SK-N-SH (cell line): Measurements from ENCODE around the gene IL10RB. TPM values are rescaled to one million over a fixed set of nuclear protein-coding genes. Genes with fewer than 3 reads are reported as not detected.
A peak's percentile ranks its signal among the peaks of the same experiment; 100 is the strongest.

Source experiments
- CTCF ChIA-PET: fragments of 300-600, 350-600 bp; formaldehyde crosslinking; extraction: SDS; loops from one replicate; lab custom pipeline; 2021; lab: Yijun Ruan, JAX
- POLR2A ChIA-PET: fragments of 350-600 bp; sonication (Branson Sonifier 250); formaldehyde crosslinking; extraction: SDS; loops from one replicate; lab custom pipeline; 2020; ENCODE audit warnings: antibody characterized with exemption, inconsistent platforms; lab: Yijun Ruan, JAX
- DNase-seq: peaks from one replicate; pipeline ENCODE4 v3.0.0; 2012
- H2AFZ ChIP-seq: fragments of 200-600 bp; sonication (generic); 2 replicates; pipeline ENCODE4 v1.8.1; 2016; ENCODE audit warnings: antibody characterized with exemption, mild to moderate bottlenecking, low read depth
- H3F3A ChIP-seq: fragments of 200-600 bp; sonication (generic); replicated peaks from 2 replicates; pipeline ENCODE3; 2016; ENCODE audit warnings: antibody characterized with exemption, mild to moderate bottlenecking; ENCODE audit not compliant: insufficient read depth
- H3K27ac ChIP-seq, 2 experiments: fragments of 200-500 bp in 1 of 2; fragments of 200-600 bp in 1 of 2; sonication (Bioruptor generic) in 1 of 2; sonication (generic), shearing (Covaris generic) in 1 of 2; 2 replicates each; pipeline versions ENCODE4 v1.5.1 to v1.6.1; 2014 to 2016; ENCODE audit warnings: low read depth in 2 of 2, inconsistent platforms in 1 of 2, low read length in 1 of 2, mild to moderate bottlenecking in 1 of 2, mixed read lengths in 1 of 2
- H3K27me3 ChIP-seq: fragments of 200-600 bp; sonication (generic), shearing (Covaris generic); 2 replicates; pipeline ENCODE4 v1.6.1; 2016; ENCODE audit warnings: mixed run types; ENCODE audit not compliant: insufficient read depth
- H3K36me3 ChIP-seq, 2 experiments: fragments of 200-500 bp in 1 of 2; fragments of 200-600 bp in 1 of 2; sonication (Bioruptor generic) in 1 of 2; sonication (generic) in 1 of 2; replicated peaks in 1 of 2; 2 replicates each; pipeline versions ENCODE3 to v1.5.1; 2014 to 2016; ENCODE audit warnings: low read length in 1 of 2, mild to moderate bottlenecking in 1 of 2; ENCODE audit not compliant: insufficient read depth in 2 of 2, control insufficient read depth in 1 of 2
- H3K4me1 ChIP-seq, 2 experiments: fragments of 200-500 bp in 1 of 2; fragments of 200-600 bp in 1 of 2; sonication (Bioruptor generic) in 1 of 2; sonication (generic), shearing (Covaris generic) in 1 of 2; 2 replicates each; pipeline versions ENCODE4 v1.5.1 to v1.6.1; 2014 to 2016; ENCODE audit warnings: low read depth in 1 of 2, low read length in 1 of 2, mixed run types in 1 of 2; ENCODE audit not compliant: insufficient read depth in 2 of 2, control insufficient read depth in 1 of 2
- H3K4me2 ChIP-seq: fragments of 200-600 bp; sonication (generic), shearing (Covaris generic); 2 replicates; pipeline ENCODE4 v1.6.1; 2017; ENCODE audit warnings: mixed run types
- H3K4me3 ChIP-seq, 2 experiments: fragments of 200-500 bp in 1 of 2; fragments of 200-600 bp in 1 of 2; sonication (Bioruptor generic) in 1 of 2; sonication (generic), shearing (Covaris generic) in 1 of 2; 2 replicates each; pipeline versions ENCODE4 v1.5.1 to v1.8.1; 2014 to 2016; ENCODE audit warnings: low read depth in 2 of 2, inconsistent platforms in 1 of 2, low read length in 1 of 2, mild to moderate bottlenecking in 1 of 2, mixed read lengths in 1 of 2, moderate library complexity in 1 of 2
- H3K79me2 ChIP-seq: fragments of 200-600 bp; sonication (generic); 2 replicates; pipeline ENCODE4 v1.8.1; 2017; ENCODE audit warnings: mild to moderate bottlenecking; ENCODE audit not compliant: insufficient read depth
- H3K9ac ChIP-seq: fragments of 200-600 bp; sonication (generic); 2 replicates; pipeline ENCODE4 v1.6.1; 2017; ENCODE audit warnings: mixed run types
- H3K9me2 ChIP-seq: fragments of 200-600 bp; sonication (generic); 2 replicates; pipeline ENCODE4 v1.6.1; 2017; ENCODE audit warnings: mixed run types
- H3K9me3 ChIP-seq: fragments of 200-600 bp; sonication (generic); 2 replicates; pipeline ENCODE4 v1.6.1; 2017; ENCODE audit warnings: mixed run types, mild to moderate bottlenecking, moderate library complexity
- H4K20me1 ChIP-seq: fragments of 200-600 bp; sonication (generic); 2 replicates; pipeline ENCODE4 v1.6.1; 2017; ENCODE audit warnings: mild to moderate bottlenecking, mixed run types; ENCODE audit not compliant: insufficient read depth
- CHD2 ChIP-seq: fragments of 150-350 bp; IDR thresholded peaks from 2 replicates; pipeline ENCODE4 v1.6.1; 2018; ENCODE audit warnings: low read length; ENCODE audit not compliant: partially characterized antibody
- ELF1 ChIP-seq: IDR thresholded peaks from 2 replicates; pipeline ENCODE4 v1.4.0; 2012
- FOXJ3 ChIP-seq: sonication (generic); formaldehyde crosslinking; IDR thresholded peaks from 2 replicates; pipeline ENCODE4 v1.5.1; 2020; ENCODE audit warnings: mild to moderate bottlenecking, missing genetic modification reagents
- JUND ChIP-seq: IDR thresholded peaks from 2 replicates; pipeline ENCODE4 v1.4.0; 2012
- MXI1 ChIP-seq: IDR thresholded peaks from 2 replicates; pipeline ENCODE4 v1.6.1; 2012; ENCODE audit warnings: mild to moderate bottlenecking, low read depth, low read length, improper control_type of control experiment
- NFIC ChIP-seq: IDR thresholded peaks from 2 replicates; pipeline ENCODE4 v1.4.0; 2012; ENCODE audit warnings: borderline replicate concordance
- RAD21 ChIP-seq: IDR thresholded peaks from 2 replicates; pipeline ENCODE4 v1.6.1; 2012; ENCODE audit warnings: mild to moderate bottlenecking, low read length
- TCF12 ChIP-seq: IDR thresholded peaks from 2 replicates; pipeline ENCODE4 v1.4.0; 2012
- TEAD4 ChIP-seq: IDR thresholded peaks from 2 replicates; pipeline ENCODE4 v1.4.0; 2012; ENCODE audit warnings: mild to moderate bottlenecking, borderline replicate concordance; ENCODE audit not compliant: insufficient read depth
- YY1 ChIP-seq: IDR thresholded peaks from 2 replicates; pipeline ENCODE4 v1.4.0; 2012; ENCODE audit warnings: low read depth, mild to moderate bottlenecking
- WGBS: methylation state at CpG from one replicate; pipeline ENCODE4 v1.1.6; 2017; ENCODE audit warnings: low lambda C conversion rate; 5-methylcytosine and 5-hydroxymethylcytosine counted together
- polyA plus RNA-seq, 3 experiments: library from polyadenylated mRNA; depleted of rRNA; stranded (reverse); fragments of >200 nt; gene quantifications; 2 replicates each; pipeline ENCODE4 v1.2.3, GENCODE V29; 2012
- TF ChIP-seq, protein P1 (sequence below): IDR thresholded peaks from 2 replicates; pipeline ENCODE4 v1.6.1; 2012; ENCODE audit warnings: mild to moderate bottlenecking, low read depth, low read length, moderate library complexity
- TF ChIP-seq, protein P2 (sequence below): IDR thresholded peaks from 2 replicates; pipeline ENCODE4 v1.4.0; 2012; ENCODE audit warnings: low read depth
- TF ChIP-seq, protein P3 (sequence below): IDR thresholded peaks from 2 replicates; pipeline ENCODE4 v1.4.0; 2012; ENCODE audit warnings: low read depth, borderline replicate concordance
- TF ChIP-seq, protein P4 (sequence below): fragments of 150-350 bp; IDR thresholded peaks from 2 replicates; pipeline ENCODE4 v1.6.1; 2017; ENCODE audit warnings: antibody characterized with exemption, low read length, low read depth, borderline replicate concordance
- TF ChIP-seq, protein P5 (sequence below): IDR thresholded peaks from 2 replicates; pipeline ENCODE4; 2012

IL10RB gene
- polyA plus RNA-seq, 1 of the 3 experiments (the other 2 are of a cell fraction): 20.1 TPM

DNA sequence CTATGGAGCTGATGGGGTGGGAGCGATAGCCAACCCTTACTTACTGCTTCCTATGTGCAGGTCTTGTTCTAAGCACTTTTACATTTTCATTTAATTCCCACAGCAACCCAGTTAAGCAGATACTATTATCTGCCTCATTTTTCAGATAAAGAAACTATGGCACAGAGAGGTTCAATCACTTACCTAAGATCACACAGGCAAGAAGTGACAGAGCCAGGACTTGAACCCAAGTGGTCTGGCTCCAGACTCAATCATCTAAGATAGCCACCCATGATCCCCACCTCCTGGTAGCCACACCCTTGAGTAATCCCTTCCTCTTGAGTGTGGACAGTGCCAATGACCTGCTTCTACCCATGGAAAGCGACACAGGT lies 35.5 kb downstream of the IL10RB start:
- CTCF ChIA-PET: interaction anchor here (1.0 to 1.2 kb wide), 2 partner anchors 59 to 105 kb away, joined by 3 to 5 read pairs; no protein-coding TSS in a partner anchor
- Histone ChIP-seq H3K27ac (peak overlapping the region in 1 of 2 experiments; percentile 62; a peak in 1 of 4 replicates), H3F3A (no peaks in the 10 kb centered on the region), H3K9ac (no peak overlapping the region), H3K4me3 (no peak overlapping the region)
- POLR2A ChIA-PET: no interaction called here
- no peak for DNase-seq
- TF ChIP-seq, protein P1, sequence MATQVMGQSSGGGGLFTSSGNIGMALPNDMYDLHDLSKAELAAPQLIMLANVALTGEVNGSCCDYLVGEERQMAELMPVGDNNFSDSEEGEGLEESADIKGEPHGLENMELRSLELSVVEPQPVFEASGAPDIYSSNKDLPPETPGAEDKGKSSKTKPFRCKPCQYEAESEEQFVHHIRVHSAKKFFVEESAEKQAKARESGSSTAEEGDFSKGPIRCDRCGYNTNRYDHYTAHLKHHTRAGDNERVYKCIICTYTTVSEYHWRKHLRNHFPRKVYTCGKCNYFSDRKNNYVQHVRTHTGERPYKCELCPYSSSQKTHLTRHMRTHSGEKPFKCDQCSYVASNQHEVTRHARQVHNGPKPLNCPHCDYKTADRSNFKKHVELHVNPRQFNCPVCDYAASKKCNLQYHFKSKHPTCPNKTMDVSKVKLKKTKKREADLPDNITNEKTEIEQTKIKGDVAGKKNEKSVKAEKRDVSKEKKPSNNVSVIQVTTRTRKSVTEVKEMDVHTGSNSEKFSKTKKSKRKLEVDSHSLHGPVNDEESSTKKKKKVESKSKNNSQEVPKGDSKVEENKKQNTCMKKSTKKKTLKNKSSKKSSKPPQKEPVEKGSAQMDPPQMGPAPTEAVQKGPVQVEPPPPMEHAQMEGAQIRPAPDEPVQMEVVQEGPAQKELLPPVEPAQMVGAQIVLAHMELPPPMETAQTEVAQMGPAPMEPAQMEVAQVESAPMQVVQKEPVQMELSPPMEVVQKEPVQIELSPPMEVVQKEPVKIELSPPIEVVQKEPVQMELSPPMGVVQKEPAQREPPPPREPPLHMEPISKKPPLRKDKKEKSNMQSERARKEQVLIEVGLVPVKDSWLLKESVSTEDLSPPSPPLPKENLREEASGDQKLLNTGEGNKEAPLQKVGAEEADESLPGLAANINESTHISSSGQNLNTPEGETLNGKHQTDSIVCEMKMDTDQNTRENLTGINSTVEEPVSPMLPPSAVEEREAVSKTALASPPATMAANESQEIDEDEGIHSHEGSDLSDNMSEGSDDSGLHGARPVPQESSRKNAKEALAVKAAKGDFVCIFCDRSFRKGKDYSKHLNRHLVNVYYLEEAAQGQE: no peak
- no peak for TF ChIP-seq NFIC
- TF ChIP-seq RAD21: no peak
- TF ChIP-seq, protein P2, sequence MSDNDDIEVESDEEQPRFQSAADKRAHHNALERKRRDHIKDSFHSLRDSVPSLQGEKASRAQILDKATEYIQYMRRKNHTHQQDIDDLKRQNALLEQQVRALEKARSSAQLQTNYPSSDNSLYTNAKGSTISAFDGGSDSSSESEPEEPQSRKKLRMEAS: no peak
- TF ChIP-seq, protein P3, sequence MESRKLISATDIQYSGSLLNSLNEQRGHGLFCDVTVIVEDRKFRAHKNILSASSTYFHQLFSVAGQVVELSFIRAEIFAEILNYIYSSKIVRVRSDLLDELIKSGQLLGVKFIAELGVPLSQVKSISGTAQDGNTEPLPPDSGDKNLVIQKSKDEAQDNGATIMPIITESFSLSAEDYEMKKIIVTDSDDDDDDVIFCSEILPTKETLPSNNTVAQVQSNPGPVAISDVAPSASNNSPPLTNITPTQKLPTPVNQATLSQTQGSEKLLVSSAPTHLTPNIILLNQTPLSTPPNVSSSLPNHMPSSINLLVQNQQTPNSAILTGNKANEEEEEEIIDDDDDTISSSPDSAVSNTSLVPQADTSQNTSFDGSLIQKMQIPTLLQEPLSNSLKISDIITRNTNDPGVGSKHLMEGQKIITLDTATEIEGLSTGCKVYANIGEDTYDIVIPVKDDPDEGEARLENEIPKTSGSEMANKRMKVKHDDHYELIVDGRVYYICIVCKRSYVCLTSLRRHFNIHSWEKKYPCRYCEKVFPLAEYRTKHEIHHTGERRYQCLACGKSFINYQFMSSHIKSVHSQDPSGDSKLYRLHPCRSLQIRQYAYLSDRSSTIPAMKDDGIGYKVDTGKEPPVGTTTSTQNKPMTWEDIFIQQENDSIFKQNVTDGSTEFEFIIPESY: no peak
- TF ChIP-seq MXI1: no peak
- no peak for TF ChIP-seq TEAD4
- no peak for TF ChIP-seq YY1
- TF ChIP-seq, all 33 proteins: peak for 0
- Histone ChIP-seq H4K20me1 (no peaks in the 10 kb centered on the region), H3K27me3 (no peaks in the 10 kb centered on the region), H3K36me3 (peaks cover 0 to under 1% of the 10 kb centered on the region in 2 experiments), H3K9me2 (no peaks in the 10 kb centered on the region), H2AFZ (no peak overlapping the region), H3K4me2 (no peak overlapping the region), H3K9me3 (no peaks in the 10 kb centered on the region), H3K79me2 (no peaks in the 10 kb centered on the region), H3K4me1 (peaks cover 0 to 23% of the 10 kb centered on the region in 2 experiments; a peak in 2 of 4 replicates)
- 80% methylated on average over 1 of the region's 2 CpGs for WGBS

DNA sequence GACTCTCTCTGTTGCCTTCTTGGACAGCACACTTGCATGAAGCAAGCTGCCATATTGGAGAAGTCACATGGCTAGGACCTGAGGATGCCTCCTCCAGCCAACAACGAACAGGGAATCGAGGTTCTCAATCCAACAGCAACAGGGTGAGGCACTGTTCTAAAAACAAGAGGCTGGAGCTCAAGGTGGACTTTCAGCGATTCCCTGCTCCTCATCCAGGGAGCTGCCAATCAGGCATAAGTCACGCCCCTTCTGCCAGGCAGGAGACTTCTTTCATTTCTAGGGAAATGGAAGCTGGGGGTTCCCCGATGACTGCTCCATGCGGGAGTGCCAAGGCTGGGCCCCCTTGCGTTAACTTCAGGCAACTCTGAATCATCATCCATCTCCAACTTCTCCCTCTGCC lies 35.9 kb downstream of the IL10RB start:
- H3F3A ChIP-seq: no peaks in the 10 kb centered on the region
- H3K27ac ChIP-seq: peak overlapping the region in 1 of 2 experiments; percentile 62; a peak in 1 of 4 replicates
- H3K79me2 ChIP-seq: no peaks in the 10 kb centered on the region
- no peaks in the 10 kb centered on the region for H3K9me3 ChIP-seq
- ChIA-PET CTCF (interaction anchor here (0.6 to 1.2 kb wide), 2 partner anchors 24 to 105 kb away, joined by 3 to 5 read pairs; no protein-coding TSS in a partner anchor), POLR2A (no interaction called here)
- H3K4me1 ChIP-seq: peaks cover 0 to 23% of the 10 kb centered on the region in 2 experiments; a peak in 2 of 4 replicates
- H3K36me3 ChIP-seq: no peaks in the 10 kb centered on the region
- no peak overlapping the region for H3K9ac ChIP-seq
- no peak overlapping the region for H3K4me3 ChIP-seq
- no peak overlapping the region for H2AFZ ChIP-seq
- no peak overlapping the region for H3K4me2 ChIP-seq
- 86% methylated on average over 6 of the region's 7 CpGs for WGBS
- H3K9me2 ChIP-seq: no peaks in the 10 kb centered on the region
- TF ChIP-seq, protein P4, sequence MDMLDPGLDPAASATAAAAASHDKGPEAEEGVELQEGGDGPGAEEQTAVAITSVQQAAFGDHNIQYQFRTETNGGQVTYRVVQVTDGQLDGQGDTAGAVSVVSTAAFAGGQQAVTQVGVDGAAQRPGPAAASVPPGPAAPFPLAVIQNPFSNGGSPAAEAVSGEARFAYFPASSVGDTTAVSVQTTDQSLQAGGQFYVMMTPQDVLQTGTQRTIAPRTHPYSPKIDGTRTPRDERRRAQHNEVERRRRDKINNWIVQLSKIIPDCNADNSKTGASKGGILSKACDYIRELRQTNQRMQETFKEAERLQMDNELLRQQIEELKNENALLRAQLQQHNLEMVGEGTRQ: no peak
- TF ChIP-seq, protein P5, sequence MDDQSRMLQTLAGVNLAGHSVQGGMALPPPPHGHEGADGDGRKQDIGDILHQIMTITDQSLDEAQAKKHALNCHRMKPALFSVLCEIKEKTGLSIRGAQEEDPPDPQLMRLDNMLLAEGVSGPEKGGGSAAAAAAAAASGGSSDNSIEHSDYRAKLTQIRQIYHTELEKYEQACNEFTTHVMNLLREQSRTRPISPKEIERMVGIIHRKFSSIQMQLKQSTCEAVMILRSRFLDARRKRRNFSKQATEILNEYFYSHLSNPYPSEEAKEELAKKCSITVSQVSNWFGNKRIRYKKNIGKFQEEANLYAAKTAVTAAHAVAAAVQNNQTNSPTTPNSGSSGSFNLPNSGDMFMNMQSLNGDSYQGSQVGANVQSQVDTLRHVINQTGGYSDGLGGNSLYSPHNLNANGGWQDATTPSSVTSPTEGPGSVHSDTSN: no peak
- TF ChIP-seq JUND (no peak), FOXJ3 (CRISPR knock-in tag) (no peak), CHD2 (no peak), ELF1 (no peak), TCF12 (no peak)
- H4K20me1 ChIP-seq: no peaks in the 10 kb centered on the region
- no peaks in the 10 kb centered on the region for H3K27me3 ChIP-seq
- no peak for DNase-seq
